Liver (tissue), 3 donors: ENCODE results near the gene GPS2.

Source experiments
- FOXA2 ChIP-seq: IDR thresholded peaks from 2 replicates; pipeline ENCODE4 v1.6.1; 2016; ENCODE audit warnings: antibody characterized with exemption
- RAD21 ChIP-seq, 2 donors: IDR thresholded peaks; 2 replicates each; pipeline ENCODE4 v1.6.1; 2016; ENCODE audit warnings: antibody characterized with exemption in 2 of 2, mild to moderate bottlenecking in 2 of 2
- SP1 ChIP-seq: IDR thresholded peaks from 2 replicates; pipeline ENCODE4 v1.6.1; 2018; ENCODE audit warnings: antibody characterized with exemption, mild to moderate bottlenecking
- TF ChIP-seq, protein P1 (sequence below): fragments of 150-350 bp; IDR thresholded peaks from 2 replicates; pipeline ENCODE4 v1.5.1; 2017; ENCODE audit warnings: improper control_type of control experiment, low read depth, low read length; ENCODE audit not compliant: missing input control
- TF ChIP-seq, protein P2 (sequence below): IDR thresholded peaks from 2 replicates; pipeline ENCODE4 v1.6.1; 2016; ENCODE audit warnings: antibody characterized with exemption
- donor health status: healthy.
- donor health status: healthy.

DNA sequence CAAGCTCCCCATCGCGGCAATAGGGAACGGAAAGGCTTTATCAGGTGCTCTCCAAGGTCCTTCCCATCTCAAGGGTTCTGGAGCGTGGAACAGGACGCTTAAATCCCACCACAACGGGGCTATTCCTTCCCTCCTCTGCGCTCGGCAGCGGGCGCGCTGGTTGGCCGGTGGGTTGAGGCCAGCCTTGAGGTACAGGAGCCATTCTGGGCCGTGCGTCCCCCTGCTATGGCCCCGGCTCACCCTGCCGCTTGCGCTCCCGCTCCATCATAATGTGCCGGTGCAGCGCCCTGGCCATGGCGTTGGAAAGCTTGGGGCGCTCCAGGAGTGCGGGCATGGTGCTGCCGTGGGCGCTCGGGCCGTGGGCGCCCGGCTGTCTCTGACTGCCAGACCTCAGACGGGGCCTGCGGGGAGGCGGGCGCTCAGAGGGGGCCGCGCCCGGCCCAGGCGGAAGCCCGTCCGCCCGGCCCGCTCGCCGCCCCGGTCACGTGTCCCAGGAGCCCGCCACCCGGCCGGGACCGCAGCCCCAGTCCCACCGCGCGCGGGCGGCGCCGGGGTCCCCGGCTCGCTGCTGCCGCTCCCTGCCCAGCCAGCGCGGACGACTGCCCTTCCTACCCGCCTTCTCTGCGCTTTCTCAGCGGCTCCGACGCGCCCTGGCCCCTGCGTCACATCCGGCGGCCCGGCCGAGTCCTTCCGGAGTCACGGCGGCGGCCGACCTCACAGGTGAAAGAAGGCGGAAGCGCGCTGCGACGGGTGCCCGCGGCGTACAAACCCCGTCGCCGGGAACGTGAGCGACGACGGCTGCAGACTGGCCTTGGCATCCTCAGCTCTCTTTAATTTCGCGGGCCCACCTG lies at the start of gene GPS2:
- TF ChIP-seq, protein P1, sequence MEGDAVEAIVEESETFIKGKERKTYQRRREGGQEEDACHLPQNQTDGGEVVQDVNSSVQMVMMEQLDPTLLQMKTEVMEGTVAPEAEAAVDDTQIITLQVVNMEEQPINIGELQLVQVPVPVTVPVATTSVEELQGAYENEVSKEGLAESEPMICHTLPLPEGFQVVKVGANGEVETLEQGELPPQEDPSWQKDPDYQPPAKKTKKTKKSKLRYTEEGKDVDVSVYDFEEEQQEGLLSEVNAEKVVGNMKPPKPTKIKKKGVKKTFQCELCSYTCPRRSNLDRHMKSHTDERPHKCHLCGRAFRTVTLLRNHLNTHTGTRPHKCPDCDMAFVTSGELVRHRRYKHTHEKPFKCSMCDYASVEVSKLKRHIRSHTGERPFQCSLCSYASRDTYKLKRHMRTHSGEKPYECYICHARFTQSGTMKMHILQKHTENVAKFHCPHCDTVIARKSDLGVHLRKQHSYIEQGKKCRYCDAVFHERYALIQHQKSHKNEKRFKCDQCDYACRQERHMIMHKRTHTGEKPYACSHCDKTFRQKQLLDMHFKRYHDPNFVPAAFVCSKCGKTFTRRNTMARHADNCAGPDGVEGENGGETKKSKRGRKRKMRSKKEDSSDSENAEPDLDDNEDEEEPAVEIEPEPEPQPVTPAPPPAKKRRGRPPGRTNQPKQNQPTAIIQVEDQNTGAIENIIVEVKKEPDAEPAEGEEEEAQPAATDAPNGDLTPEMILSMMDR, result no peak
- no peak for TF ChIP-seq FOXA2
- TF ChIP-seq RAD21 (IDR thresholded peaks at IDR 0.05), result no peak
- no peak for TF ChIP-seq SP1
- TF ChIP-seq, protein P2, sequence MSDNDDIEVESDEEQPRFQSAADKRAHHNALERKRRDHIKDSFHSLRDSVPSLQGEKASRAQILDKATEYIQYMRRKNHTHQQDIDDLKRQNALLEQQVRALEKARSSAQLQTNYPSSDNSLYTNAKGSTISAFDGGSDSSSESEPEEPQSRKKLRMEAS, result no peak
